RPMI7951 (cell line): ENCODE measurements around the gene C10orf71. TPM values are rescaled to one million over a fixed set of nuclear protein-coding genes. Genes with fewer than 3 reads are reported as not detected.

ENCODE experiments used
- DNase-seq: peaks from one replicate; pipeline ENCODE4 v3.0.0-alpha.2; 2012; ENCODE audit warnings: low read depth
- total RNA-seq: library from RNA; depleted of rRNA; stranded (reverse); fragments of >200 nt; shearing (Covaris generic); gene quantifications from 2 replicates; pipeline ENCODE4 v1.2.3, GENCODE V29; 2014; rRNA removed

C10orf71 gene
- not detected in 2 replicates for total RNA-seq

- DNase-seq: no peak
Measured at GRCh38 chr10:49298983-49299815, at the start of gene C10orf71. C10orf71 (plus strand) TSS chr10:49299170; CDS start chr10:49322546, 23,376 bp downstream.

- DNase-seq: no peak
Measured at GRCh38 chr10:49252313-49253034, 46.5 kb upstream of the C10orf71 start.

- DNase-seq: no peak
Measured at GRCh38 chr10:49253340-49253906, 45.5 kb upstream of the C10orf71 start.

GRCh38 chr10:49254150-49254549 lies 44.8 kb upstream of the C10orf71 start:
- no peak for DNase-seq

- DNase-seq: no peak
Measured at GRCh38 chr10:49254556-49255318, 44.2 kb upstream of the C10orf71 start.

- DNase-seq: no peak
Measured at GRCh38 chr10:49255883-49256282, 43.1 kb upstream of the C10orf71 start.

- no peak for DNase-seq
Measured at GRCh38 chr10:49257154-49257553, 41.8 kb upstream of the C10orf71 start.

GRCh38 chr10:49257626-49258349 lies 41.2 kb upstream of the C10orf71 start:
- no peak for DNase-seq

- DNase-seq: no peak
Measured at GRCh38 chr10:49258350-49258683, 40.7 kb upstream of the C10orf71 start.

- DNase-seq: no peak
Measured at GRCh38 chr10:49260644-49261296, 38.2 kb upstream of the C10orf71 start.

GRCh38 chr10:49263591-49263990 lies 35.4 kb upstream of the C10orf71 start:
- DNase-seq: no peak

- no peak for DNase-seq
Measured at GRCh38 chr10:49264177-49264677, 34.7 kb upstream of the C10orf71 start.

- no peak for DNase-seq
Measured at GRCh38 chr10:49265885-49266284, 33.1 kb upstream of the C10orf71 start.

- no peak for DNase-seq
Measured at GRCh38 chr10:49268185-49268584, 30.8 kb upstream of the C10orf71 start.

- DNase-seq: no peak
Measured at GRCh38 chr10:49269523-49269922, 29.4 kb upstream of the C10orf71 start.

- no peak for DNase-seq
Measured at GRCh38 chr10:49270565-49270964, 28.4 kb upstream of the C10orf71 start.

GRCh38 chr10:49271346-49271745 lies 27.6 kb upstream of the C10orf71 start:
- no peak for DNase-seq

- peak; percentile 70 for DNase-seq
Measured at GRCh38 chr10:49272251-49273081, 26.5 kb upstream of the C10orf71 start.

- DNase-seq: no peak
Measured at GRCh38 chr10:49273082-49273465, 25.9 kb upstream of the C10orf71 start.

- no peak for DNase-seq
Measured at GRCh38 chr10:49273626-49274025, 25.3 kb upstream of the C10orf71 start.
